GM19395 (cell line): ENCODE data around the gene NR5A1.

ENCODE experiments used
- ATAC-seq: cut with Tn5 transposase; IDR thresholded peaks from one replicate; pipeline ENCODE4 v1.9.1; 2021; ENCODE audit warnings: mild to moderate bottlenecking, moderate library complexity; ENCODE audit not compliant: unreplicated experiment

The NR5A1 gene

GRCh38 chr9:124444166-124444565 lies 63.0 kb downstream of the NR5A1 start:
- ATAC-seq, result no peak

GRCh38 chr9:124443625-124444024 lies 63.6 kb downstream of the NR5A1 start:
- ATAC-seq, result no peak

GRCh38 chr9:124442826-124443225 lies 64.4 kb downstream of the NR5A1 start:
- ATAC-seq, result no peak

- no peak for ATAC-seq
Observed at GRCh38 chr9:124442379-124442778, 64.8 kb downstream of the NR5A1 start.

GRCh38 chr9:124441291-124441690 lies 65.9 kb downstream of the NR5A1 start:
- ATAC-seq, result no peak

GRCh38 chr9:124440786-124441185 lies 66.4 kb downstream of the NR5A1 start:
- no peak for ATAC-seq

GRCh38 chr9:124439686-124440243 lies 67.4 kb downstream of the NR5A1 start:
- no peak for ATAC-seq

- ATAC-seq, result no peak
Observed at GRCh38 chr9:124439086-124439485, 68.1 kb downstream of the NR5A1 start.

- ATAC-seq, result no peak
Observed at GRCh38 chr9:124438091-124438490, 69.1 kb downstream of the NR5A1 start.

GRCh38 chr9:124437086-124437485 lies 70.1 kb downstream of the NR5A1 start:
- ATAC-seq, result no peak

- no peak for ATAC-seq
Observed at GRCh38 chr9:124436320-124436719, 70.9 kb downstream of the NR5A1 start.
